ENCODE measurements around the gene TOMM40.

GRCh38 chr19:44846455-44847143, 44.5 kb upstream of the TOMM40 start:
- TF ChIP-seq POLR2AphosphoS5 (IDR thresholded peaks at IDR 0.05; ENCODE audit: low read depth, low read length) (no peak), REST (IDR thresholded peaks at IDR 0.05; ENCODE audit: insufficient read depth in 1 of 2, low read depth in 2 of 2, low read length in 2 of 2) (no peak)
